ENCODE data around the gene HASPIN.

HASPIN gene

DNA sequence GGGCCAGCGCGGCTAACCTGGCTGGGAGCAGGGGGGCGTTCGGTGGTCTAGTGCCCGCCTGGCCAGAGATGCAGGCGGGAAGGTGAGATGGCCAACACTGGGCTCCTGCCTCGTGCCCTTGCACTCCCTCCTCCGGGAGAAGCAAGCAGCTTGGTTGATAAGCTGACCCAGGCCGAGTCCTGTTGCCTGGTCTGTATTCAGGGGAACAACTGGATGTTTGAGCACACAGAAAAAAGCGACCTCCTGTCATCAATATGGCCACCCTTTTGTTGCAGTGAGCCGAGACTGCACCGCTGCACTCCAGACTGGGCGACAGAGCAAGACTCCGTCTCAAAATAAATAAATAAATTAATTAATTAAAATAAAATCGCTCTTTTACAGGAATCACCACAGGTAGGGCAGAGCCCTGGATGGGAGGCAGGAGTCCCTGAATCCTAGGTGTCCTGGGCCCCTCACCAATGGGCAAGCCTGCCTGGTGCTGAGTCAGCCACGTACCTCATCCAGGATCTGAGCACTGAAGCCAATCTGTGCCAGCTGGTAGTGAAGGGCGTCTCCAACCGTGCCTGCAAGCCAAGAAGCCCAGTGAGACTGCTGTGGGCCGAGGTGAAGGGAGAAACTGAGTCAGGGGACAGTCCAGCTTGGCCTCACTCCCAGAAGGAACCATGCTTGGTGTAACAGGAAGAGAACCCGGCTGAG, 31.8 kb downstream of the HASPIN start:
- Histone ChIP-seq H3K9me3 (ENCODE audit: control insufficient read depth, low read length) (peaks cover 9% of the 10 kb centered on the region), H4K91ac (ENCODE audit: low read length) (no peak overlapping the region), H3K36me3 (ENCODE audit: control insufficient read depth in 1 of 2, insufficient read depth in 2 of 2, low read depth in 1 of 2, low read length in 2 of 2) (no peaks in the 10 kb centered on the region), H3K4ac (ENCODE audit: low read depth in 1 of 2, low read length in 2 of 2) (no peak overlapping the region), H3K14ac (ENCODE audit: low read length in 2 of 2) (no peak overlapping the region), H3K27ac (ENCODE audit: low read length, poor library complexity, severe bottlenecking) (no peak overlapping the region), H4K8ac (ENCODE audit: low read length) (peak overlapping the region; percentile 7), H3K18ac (ENCODE audit: low read depth in 1 of 2, low read length in 2 of 2) (no peak overlapping the region), H2BK15ac (ENCODE audit: low read depth, poor library complexity, severe bottlenecking) (no peak overlapping the region), H2BK5ac (ENCODE audit: low read depth, low read length, poor library complexity, severe bottlenecking) (no peak overlapping the region), H3K4me1 (ENCODE audit: control insufficient read depth, insufficient read depth, low read depth, low read length) (peaks cover 9% of the 10 kb centered on the region), H2BK120ac (ENCODE audit: low read depth, low read length) (no peak overlapping the region), H3K27me3 (ENCODE audit: control insufficient read depth in 1 of 2, insufficient read depth in 1 of 2, low read length in 2 of 2) (peaks cover 14 to 50% of the 10 kb centered on the region in 2 experiments), H3K79me1 (replicated peaks; ENCODE audit: low read length, poor library complexity, severe bottlenecking) (no peaks in the 10 kb centered on the region), H2AK5ac (ENCODE audit: low read length, severe bottlenecking) (no peak overlapping the region), H3K4me3 (ENCODE audit: insufficient read depth in 1 of 2, low read depth in 1 of 2, low read length in 2 of 2) (no peak overlapping the region), H3K9ac (ENCODE audit: low read length) (no peak overlapping the region), H2BK12ac (ENCODE audit: low read length in 2 of 2) (no peak overlapping the region), H3K4me2 (ENCODE audit: low read length, poor library complexity, severe bottlenecking) (peak overlapping the region; percentile 53), H2AFZ (ENCODE audit: low read depth, low read length) (no peak overlapping the region), H3K23ac (ENCODE audit: low read length in 2 of 2) (no peak overlapping the region)
- 57% methylated on average over 18 of the region's 20 CpGs for WGBS
- no peak for DNase-seq

DNA sequence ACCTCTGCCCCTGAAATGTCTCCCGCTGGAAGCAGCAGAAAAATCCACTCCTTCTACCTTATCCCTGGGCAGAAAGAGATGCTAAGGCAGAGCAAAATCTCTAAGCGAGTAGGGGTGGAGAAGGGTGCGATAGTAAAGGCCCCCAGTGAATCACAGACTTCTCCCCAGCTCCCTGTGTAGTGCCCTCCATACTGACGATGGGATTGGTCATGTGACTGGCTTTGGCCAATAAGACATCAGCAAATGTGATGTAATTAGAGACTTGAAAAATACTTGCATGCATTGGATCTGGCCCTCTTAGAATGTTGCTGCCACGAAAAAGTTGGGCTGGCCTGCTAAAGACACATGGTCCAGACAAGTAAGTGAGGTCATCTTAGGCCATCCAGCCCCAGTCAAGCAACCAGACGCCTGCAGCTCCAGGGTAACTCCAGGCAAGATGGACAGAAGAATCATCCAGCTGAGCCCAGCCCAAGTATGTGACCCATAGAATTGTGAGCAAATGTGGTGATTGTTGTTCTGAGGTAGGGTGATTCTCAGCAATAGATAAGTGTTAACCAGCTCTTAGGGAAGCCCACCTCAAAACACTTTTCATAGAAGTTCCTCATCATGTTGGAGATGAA, 36.0 kb downstream of the HASPIN start:
- H3K4me2 ChIP-seq (ENCODE audit: low read length, poor library complexity, severe bottlenecking), result no peak overlapping the region
- H3K9me3 ChIP-seq (ENCODE audit: control insufficient read depth, low read length), result peaks cover 9% of the 10 kb centered on the region
- WGBS, result 90% methylated on average over 5 of the region's 6 CpGs
- no peak overlapping the region for H3K4me3 ChIP-seq (ENCODE audit: insufficient read depth in 1 of 2, low read depth in 1 of 2, low read length in 2 of 2)
- no peaks in the 10 kb centered on the region for H3K79me1 ChIP-seq (replicated peaks; ENCODE audit: low read length, poor library complexity, severe bottlenecking)
- H3K4me1 ChIP-seq (ENCODE audit: control insufficient read depth, insufficient read depth, low read depth, low read length), result peaks cover 6% of the 10 kb centered on the region
- H4K91ac ChIP-seq (ENCODE audit: low read length), result no peak overlapping the region
- no peak overlapping the region for H3K23ac ChIP-seq (ENCODE audit: low read length in 2 of 2)
- H4K8ac ChIP-seq (ENCODE audit: low read length), result no peak overlapping the region
- no peak for DNase-seq
- H3K14ac ChIP-seq (ENCODE audit: low read length in 2 of 2), result no peak overlapping the region
- H3K9ac ChIP-seq (ENCODE audit: low read length), result no peak overlapping the region
- no peak overlapping the region for H2BK5ac ChIP-seq (ENCODE audit: low read depth, low read length, poor library complexity, severe bottlenecking)
- no peak overlapping the region for H3K27ac ChIP-seq (ENCODE audit: low read length, poor library complexity, severe bottlenecking)
- no peaks in the 10 kb centered on the region for H3K36me3 ChIP-seq (ENCODE audit: control insufficient read depth in 1 of 2, insufficient read depth in 2 of 2, low read depth in 1 of 2, low read length in 2 of 2)
- no peak overlapping the region for H2AK5ac ChIP-seq (ENCODE audit: low read length, severe bottlenecking)
- no peak overlapping the region for H2BK15ac ChIP-seq (ENCODE audit: low read depth, poor library complexity, severe bottlenecking)
- H3K27me3 ChIP-seq (ENCODE audit: control insufficient read depth in 1 of 2, insufficient read depth in 1 of 2, low read length in 2 of 2), result peaks cover 6 to 47% of the 10 kb centered on the region in 2 experiments
- H2BK120ac ChIP-seq (ENCODE audit: low read depth, low read length), result no peak overlapping the region
- H3K4ac ChIP-seq (ENCODE audit: low read depth in 1 of 2, low read length in 2 of 2), result no peak overlapping the region
- no peak overlapping the region for H2AFZ ChIP-seq (ENCODE audit: low read depth, low read length)
- no peak overlapping the region for H3K18ac ChIP-seq (ENCODE audit: low read depth in 1 of 2, low read length in 2 of 2)
- H2BK12ac ChIP-seq (ENCODE audit: low read length in 2 of 2), result no peak overlapping the region

DNA sequence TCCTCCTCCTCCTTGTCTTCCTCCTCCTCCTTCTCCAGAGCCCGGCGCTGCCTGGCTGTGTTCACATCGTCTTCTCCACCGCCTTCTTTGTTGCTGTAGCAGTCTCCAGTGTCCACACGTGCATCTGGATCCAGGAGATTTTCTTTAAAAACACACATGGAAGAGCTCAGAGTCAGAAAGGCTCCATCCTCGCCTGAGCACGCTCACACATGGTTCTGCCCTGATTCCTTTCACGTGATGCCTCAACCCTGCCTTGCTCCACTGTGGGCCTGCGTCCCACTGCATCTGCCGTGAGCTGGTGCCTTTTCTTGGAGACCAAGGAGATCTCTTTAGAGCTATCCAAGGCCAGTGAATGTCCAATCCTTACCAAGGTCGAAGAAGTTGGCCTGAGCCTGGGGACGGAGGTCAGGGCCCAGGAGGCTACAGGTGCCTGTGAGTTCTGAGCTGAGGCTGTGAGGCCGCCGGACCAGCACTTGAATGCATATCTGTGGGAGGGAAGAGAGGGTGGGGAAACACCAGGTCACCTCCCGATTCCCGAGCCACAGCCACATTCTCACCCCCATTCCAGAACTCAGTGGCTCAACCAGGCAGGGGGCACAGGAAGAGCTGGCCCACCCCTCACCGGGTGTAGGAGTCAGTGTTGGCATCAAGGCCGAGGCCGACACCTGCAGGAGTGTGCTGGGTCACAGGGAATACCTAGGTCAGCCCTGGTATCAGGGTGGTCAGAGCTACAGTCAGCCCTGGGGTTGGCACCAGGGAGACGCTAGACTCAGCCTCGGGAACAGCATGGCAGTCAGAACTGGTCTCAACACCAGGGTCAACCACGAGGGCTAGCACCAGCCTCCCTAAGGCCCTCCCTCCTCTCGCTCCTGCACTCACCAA, 37.6 kb downstream of the HASPIN start:
- H2BK120ac ChIP-seq (ENCODE audit: low read depth, low read length), result no peak overlapping the region
- H2BK15ac ChIP-seq (ENCODE audit: low read depth, poor library complexity, severe bottlenecking), result no peak overlapping the region
- 92% methylated on average over 20 of the region's 23 CpGs for WGBS
- peaks cover 9% of the 10 kb centered on the region for H3K9me3 ChIP-seq (ENCODE audit: control insufficient read depth, low read length)
- H3K4me1 ChIP-seq (ENCODE audit: control insufficient read depth, insufficient read depth, low read depth, low read length), result no peaks in the 10 kb centered on the region
- H2BK12ac ChIP-seq (ENCODE audit: low read length in 2 of 2), result no peak overlapping the region
- no peak for DNase-seq
- H2BK5ac ChIP-seq (ENCODE audit: low read depth, low read length, poor library complexity, severe bottlenecking), result no peak overlapping the region
- H4K91ac ChIP-seq (ENCODE audit: low read length), result no peak overlapping the region
- peaks cover 6 to 46% of the 10 kb centered on the region in 2 experiments for H3K27me3 ChIP-seq (ENCODE audit: control insufficient read depth in 1 of 2, insufficient read depth in 1 of 2, low read length in 2 of 2)
- H2AK5ac ChIP-seq (ENCODE audit: low read length, severe bottlenecking), result no peak overlapping the region
- no peak overlapping the region for H3K9ac ChIP-seq (ENCODE audit: low read length)
- H3K14ac ChIP-seq (ENCODE audit: low read length in 2 of 2), result peak overlapping the region in 1 of 2 experiments; percentile 26
- H3K23ac ChIP-seq (ENCODE audit: low read length in 2 of 2), result no peak overlapping the region
- H3K4me2 ChIP-seq (ENCODE audit: low read length, poor library complexity, severe bottlenecking), result no peak overlapping the region
- no peak overlapping the region for H4K8ac ChIP-seq (ENCODE audit: low read length)
- H3K36me3 ChIP-seq (ENCODE audit: control insufficient read depth in 1 of 2, insufficient read depth in 2 of 2, low read depth in 1 of 2, low read length in 2 of 2), result no peaks in the 10 kb centered on the region
- no peak overlapping the region for H3K4me3 ChIP-seq (ENCODE audit: insufficient read depth in 1 of 2, low read depth in 1 of 2, low read length in 2 of 2)
- no peak overlapping the region for H3K4ac ChIP-seq (ENCODE audit: low read depth in 1 of 2, low read length in 2 of 2)
- H3K79me1 ChIP-seq (replicated peaks; ENCODE audit: low read length, poor library complexity, severe bottlenecking), result no peaks in the 10 kb centered on the region
- no peak overlapping the region for H2AFZ ChIP-seq (ENCODE audit: low read depth, low read length)
- no peak overlapping the region for H3K18ac ChIP-seq (ENCODE audit: low read depth in 1 of 2, low read length in 2 of 2)
- H3K27ac ChIP-seq (ENCODE audit: low read length, poor library complexity, severe bottlenecking), result no peak overlapping the region

DNA sequence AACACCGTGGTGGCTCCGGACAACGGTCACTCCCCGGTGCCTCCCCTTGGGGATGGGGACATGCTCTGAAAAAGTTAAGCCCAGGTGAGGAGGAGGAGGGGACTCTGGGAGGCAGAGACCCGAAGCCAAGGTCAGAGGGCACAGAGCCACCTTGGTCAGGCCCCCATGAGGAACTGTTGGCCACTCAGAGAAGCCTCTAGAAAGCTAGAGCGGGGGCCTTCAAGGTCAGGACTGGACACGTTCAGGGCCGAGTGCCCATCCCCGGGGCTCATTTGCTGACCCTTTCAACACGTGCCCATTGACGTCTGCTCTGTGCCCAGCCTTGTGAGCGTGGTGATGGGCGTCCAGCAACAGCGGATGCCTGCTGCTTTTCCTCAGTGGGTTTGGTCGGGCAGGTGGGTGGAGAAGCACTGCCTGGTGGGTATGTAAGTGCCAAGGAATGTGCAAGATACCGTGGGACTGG, 38.2 kb downstream of the HASPIN start:
- Histone ChIP-seq H2BK5ac (ENCODE audit: low read depth, low read length, poor library complexity, severe bottlenecking) (no peak overlapping the region), H3K27me3 (ENCODE audit: control insufficient read depth in 1 of 2, insufficient read depth in 1 of 2, low read length in 2 of 2) (peaks cover 6 to 45% of the 10 kb centered on the region in 2 experiments), H2AK5ac (ENCODE audit: low read length, severe bottlenecking) (no peak overlapping the region), H3K18ac (ENCODE audit: low read depth in 1 of 2, low read length in 2 of 2) (no peak overlapping the region), H2BK120ac (ENCODE audit: low read depth, low read length) (no peak overlapping the region), H4K8ac (ENCODE audit: low read length) (no peak overlapping the region), H2AFZ (ENCODE audit: low read depth, low read length) (no peak overlapping the region), H3K27ac (ENCODE audit: low read length, poor library complexity, severe bottlenecking) (no peak overlapping the region), H3K14ac (ENCODE audit: low read length in 2 of 2) (peak overlapping the region in 1 of 2 experiments; percentile 83), H3K23ac (ENCODE audit: low read length in 2 of 2) (peak overlapping the region in 1 of 2 experiments; percentile 32), H3K4me3 (ENCODE audit: insufficient read depth in 1 of 2, low read depth in 1 of 2, low read length in 2 of 2) (no peak overlapping the region), H3K36me3 (ENCODE audit: control insufficient read depth in 1 of 2, insufficient read depth in 2 of 2, low read depth in 1 of 2, low read length in 2 of 2) (no peaks in the 10 kb centered on the region), H3K4me1 (ENCODE audit: control insufficient read depth, insufficient read depth, low read depth, low read length) (no peaks in the 10 kb centered on the region), H3K79me1 (replicated peaks; ENCODE audit: low read length, poor library complexity, severe bottlenecking) (no peaks in the 10 kb centered on the region), H3K4me2 (ENCODE audit: low read length, poor library complexity, severe bottlenecking) (no peak overlapping the region), H3K9me3 (ENCODE audit: control insufficient read depth, low read length) (peaks cover 9% of the 10 kb centered on the region), H3K4ac (ENCODE audit: low read depth in 1 of 2, low read length in 2 of 2) (no peak overlapping the region), H2BK15ac (ENCODE audit: low read depth, poor library complexity, severe bottlenecking) (no peak overlapping the region), H3K9ac (ENCODE audit: low read length) (no peak overlapping the region), H2BK12ac (ENCODE audit: low read length in 2 of 2) (no peak overlapping the region), H4K91ac (ENCODE audit: low read length) (no peak overlapping the region)
- DNase-seq, result no peak
- 84% methylated on average over 16 of the region's 16 CpGs for WGBS
